ENCODE results near the gene WWTR1.

Gene WWTR1

DNA sequence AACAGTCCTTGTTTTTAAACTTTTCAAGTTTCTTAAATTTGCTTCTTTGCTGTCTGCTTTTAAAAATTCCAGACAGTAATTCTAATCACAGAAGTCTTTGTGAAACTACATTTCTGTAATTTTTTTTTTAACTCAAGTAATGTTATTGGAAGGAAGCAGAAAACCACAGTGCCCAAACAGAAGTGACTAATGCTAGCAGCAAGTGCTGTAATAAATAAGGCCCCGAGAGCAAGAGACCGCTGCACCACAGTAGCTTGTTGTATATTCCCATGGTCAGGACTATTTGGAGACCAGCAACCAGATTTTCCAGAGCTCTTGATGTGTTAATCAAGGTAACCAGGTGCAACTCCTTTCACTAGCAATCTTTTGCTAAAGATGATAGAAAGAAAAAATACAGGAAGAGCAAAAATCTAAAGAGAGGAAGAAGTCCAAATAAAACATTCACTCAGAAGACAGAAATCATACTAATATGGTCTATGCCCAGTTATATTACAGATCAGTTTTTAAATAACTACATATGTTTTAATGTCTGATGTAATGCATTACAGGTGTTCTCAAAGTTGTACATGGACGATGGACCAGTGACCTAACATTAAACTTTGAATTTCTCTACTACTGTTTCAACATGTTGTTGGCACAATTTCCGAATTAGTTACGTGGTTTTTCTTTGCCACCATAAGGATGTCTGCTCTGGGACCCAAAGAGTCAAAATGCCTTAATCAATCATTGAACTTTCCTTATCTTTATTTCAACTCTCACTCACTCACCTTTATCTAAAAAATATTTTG lies 36.4 kb downstream of the WWTR1 start:
- DNase-seq (ENCODE audit: low read depth), result no peak

- DNase-seq (ENCODE audit: low read depth), result no peak
Observed at GRCh38 chr3:149620291-149621020, 37.4 kb downstream of the WWTR1 start.

- DNase-seq (ENCODE audit: low read depth), result no peak
Observed at GRCh38 chr3:149619136-149619535, 38.7 kb downstream of the WWTR1 start.

GRCh38 chr3:149618151-149619123 lies 39.4 kb downstream of the WWTR1 start:
- no peak for DNase-seq (ENCODE audit: low read depth)

DNA sequence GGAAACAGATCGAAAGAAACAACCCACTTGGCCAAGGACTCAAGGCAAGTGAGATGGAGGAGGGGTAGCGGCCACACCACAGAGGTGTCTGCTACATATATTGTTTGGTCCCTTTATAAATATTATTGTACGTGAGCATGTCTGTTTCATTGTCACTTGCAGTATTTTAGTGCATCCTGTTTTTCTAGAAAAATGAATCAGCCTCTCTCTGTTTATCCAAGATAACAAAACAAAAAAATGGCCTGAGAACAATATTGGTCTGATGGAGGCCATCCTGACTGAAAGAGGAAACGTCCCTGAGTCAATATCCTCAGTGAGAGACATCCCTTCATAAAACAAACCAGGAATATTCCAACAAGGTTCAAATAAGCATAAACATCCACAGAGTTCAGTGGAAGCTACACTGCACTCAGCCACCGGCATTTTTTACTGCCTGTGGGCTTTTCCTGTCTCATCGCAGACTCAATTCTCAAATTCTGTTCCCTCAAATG lies 42.0 kb downstream of the WWTR1 start:
- no peak for DNase-seq (ENCODE audit: low read depth)

- no peak for DNase-seq (ENCODE audit: low read depth)
Observed at GRCh38 chr3:149613988-149614387, 43.8 kb downstream of the WWTR1 start.

- no peak for DNase-seq (ENCODE audit: low read depth)
Observed at GRCh38 chr3:149612456-149612855, 45.4 kb downstream of the WWTR1 start.

DNA sequence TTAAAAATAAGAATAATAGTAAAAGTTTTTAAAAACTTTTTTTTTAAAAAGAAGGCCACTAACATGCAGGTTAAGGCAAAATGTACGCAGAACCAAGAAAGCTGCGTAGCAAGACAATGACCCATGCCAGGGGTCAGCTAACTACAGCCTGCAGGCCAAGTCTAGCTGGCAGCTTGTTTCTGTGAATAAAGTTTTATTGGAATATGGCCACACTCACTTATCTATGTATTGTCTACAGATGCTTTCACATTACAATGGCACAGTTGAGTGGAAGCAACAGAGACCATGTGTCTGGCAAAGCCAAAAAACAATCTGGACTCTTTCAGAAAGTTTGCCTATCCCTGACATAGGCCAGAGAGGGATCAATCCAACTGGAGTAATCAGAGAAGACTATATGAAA lies 46.7 kb downstream of the WWTR1 start:
- no peak for DNase-seq (ENCODE audit: low read depth)

DNA sequence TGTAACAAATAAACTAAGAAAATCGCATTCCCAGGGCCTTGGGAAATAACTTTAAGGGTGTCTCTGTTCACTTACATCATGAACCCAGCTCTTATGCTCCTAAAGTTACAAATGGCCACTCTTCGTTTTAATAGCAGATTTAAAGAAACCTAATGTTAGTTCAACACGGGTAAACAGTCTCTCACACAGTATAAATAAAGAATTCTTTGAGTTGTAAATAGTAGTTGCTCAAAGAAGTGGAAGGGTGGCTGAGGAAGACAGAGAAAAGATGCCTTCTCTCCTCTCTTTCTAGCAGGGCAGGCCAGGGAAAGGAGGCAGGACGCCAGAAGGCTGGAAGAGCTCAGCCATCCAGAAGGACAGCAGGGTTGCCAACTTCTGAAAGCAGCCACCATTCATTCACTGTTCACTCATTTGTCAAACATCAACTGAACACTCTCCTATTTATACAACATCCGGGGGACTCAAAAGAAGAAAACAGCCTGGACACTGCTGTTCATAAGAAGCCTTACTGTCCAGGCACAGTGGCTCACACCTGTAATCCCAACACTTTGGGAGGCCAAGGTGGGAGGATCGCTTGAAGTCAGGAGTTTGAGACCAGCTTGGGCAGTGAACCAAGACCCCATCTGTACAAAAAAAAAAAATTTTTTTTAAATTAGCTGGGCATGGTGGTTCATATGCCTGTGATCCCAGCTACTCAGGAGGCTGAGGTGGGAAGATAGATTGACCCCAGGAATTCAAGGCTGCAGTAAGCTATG lies 47.3 kb downstream of the WWTR1 start:
- DNase-seq (ENCODE audit: low read depth), result no peak

- no peak for DNase-seq (ENCODE audit: low read depth)
Observed at GRCh38 chr3:149609595-149609994, 48.2 kb downstream of the WWTR1 start.

DNA sequence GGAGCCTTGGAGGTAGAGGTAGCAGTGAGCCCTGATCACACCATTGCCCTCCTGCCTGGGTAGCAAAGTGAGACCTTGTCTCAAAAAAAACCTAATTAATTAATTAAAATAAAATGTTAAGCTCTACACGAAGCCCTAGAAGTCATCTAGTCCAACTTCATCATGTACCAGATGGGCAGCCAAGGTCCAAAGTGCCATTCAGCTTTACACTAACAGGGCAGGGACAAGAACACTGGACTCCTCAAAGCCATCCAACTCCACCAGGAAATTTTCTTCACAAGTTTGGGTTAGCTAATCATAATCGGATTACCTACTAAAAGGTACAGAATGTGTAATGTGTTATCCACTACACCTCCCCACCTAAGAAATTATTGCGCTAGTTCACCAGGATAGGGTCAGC lies 48.8 kb downstream of the WWTR1 start:
- DNase-seq (ENCODE audit: low read depth), result no peak

GRCh38 chr3:149605902-149606301 lies 51.9 kb downstream of the WWTR1 start:
- DNase-seq (ENCODE audit: low read depth), result no peak

GRCh38 chr3:149604125-149604875 lies 53.5 kb downstream of the WWTR1 start:
- no peak for DNase-seq (ENCODE audit: low read depth)

- no peak for DNase-seq (ENCODE audit: low read depth)
Observed at GRCh38 chr3:149603126-149604074, 54.4 kb downstream of the WWTR1 start.

- DNase-seq (ENCODE audit: low read depth), result no peak
Observed at GRCh38 chr3:149600634-149601033, 57.2 kb downstream of the WWTR1 start.

DNA sequence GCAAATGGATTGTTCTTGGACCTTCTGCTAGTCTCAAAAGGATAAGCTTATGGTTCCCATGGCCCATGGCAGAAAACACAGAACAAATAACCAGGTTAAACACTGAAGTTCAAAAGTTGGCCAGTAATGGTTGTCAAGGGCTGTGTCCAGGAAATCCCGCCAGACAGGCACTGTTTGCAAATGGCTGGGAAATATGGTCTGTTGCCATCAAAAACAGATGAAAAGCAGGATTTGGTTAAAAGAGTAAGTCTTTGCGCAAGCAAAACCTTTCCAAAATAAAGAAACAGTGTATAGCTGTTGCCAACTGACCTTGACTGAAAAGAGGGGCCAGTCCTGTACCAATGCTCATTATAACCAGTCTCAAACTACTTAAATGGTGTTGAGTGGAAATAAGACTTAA lies 58.6 kb downstream of the WWTR1 start:
- no peak for DNase-seq (ENCODE audit: low read depth)

GRCh38 chr3:149596134-149596770 lies 61.6 kb downstream of the WWTR1 start:
- no peak for DNase-seq (ENCODE audit: low read depth)

DNA sequence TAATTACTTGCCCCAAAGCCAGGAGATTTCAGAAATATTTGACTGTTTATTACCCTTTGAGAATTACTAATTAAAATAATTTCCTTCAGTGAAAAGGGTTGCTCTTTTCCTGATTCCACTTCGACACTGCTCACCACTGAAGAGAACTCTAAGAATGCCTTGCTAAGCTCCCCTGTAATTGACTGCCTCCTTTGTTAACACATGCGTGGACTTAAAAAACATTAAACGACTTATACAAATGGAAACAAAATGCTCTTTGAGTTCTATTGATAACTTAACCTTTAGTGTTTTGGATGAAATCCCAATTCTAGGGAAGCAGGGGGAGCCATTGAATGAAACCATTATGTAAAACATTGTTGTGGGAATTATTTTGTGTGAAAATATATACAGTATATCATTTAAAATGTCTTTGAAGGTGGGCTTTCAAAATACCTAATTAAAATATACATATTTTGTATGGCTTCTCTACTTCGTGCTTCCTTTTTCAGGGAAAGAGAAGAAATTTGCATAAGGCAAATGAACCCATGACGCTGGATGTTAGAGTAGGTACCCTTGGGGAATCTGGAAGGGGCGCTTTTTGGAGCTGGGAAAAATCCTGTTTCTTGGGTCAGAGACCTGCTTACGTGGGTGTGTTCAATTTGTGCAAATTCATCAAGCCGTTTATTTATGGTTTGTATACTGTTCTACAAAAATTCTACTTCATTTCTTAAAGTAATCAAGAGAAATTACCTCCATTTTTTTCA lies 64.2 kb downstream of the WWTR1 start:
- no peak for DNase-seq (ENCODE audit: low read depth)

Data from stimulated activated CD8-positive, alpha-beta memory T cell treated with anti-CD3 and anti-CD28 coated beads, Interleukin-7, amount 100 ng/mL, for 24 hours (primary cell).